Measurements from ENCODE around the gene CA10.

DNA sequence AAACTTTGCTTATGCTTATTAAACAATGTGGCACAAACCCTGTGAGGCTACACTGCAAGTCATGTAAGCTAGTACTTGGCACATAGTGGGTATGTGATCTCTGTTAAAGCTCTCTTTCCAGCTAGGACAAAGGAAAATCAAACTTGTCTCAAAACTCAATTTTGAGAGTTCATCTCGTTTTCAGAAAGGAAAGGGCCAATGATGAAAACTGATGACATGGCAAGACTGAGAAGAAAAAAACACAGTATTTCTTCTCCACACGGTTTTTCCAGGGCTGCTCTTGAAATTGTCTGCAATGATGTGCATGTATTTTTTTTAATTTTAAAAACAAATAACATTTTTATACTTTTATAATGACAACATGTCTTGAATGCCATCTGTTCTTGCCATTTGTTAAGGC is 389.8 kb downstream of the CA10 start:
- TF ChIP-seq, protein P1, sequence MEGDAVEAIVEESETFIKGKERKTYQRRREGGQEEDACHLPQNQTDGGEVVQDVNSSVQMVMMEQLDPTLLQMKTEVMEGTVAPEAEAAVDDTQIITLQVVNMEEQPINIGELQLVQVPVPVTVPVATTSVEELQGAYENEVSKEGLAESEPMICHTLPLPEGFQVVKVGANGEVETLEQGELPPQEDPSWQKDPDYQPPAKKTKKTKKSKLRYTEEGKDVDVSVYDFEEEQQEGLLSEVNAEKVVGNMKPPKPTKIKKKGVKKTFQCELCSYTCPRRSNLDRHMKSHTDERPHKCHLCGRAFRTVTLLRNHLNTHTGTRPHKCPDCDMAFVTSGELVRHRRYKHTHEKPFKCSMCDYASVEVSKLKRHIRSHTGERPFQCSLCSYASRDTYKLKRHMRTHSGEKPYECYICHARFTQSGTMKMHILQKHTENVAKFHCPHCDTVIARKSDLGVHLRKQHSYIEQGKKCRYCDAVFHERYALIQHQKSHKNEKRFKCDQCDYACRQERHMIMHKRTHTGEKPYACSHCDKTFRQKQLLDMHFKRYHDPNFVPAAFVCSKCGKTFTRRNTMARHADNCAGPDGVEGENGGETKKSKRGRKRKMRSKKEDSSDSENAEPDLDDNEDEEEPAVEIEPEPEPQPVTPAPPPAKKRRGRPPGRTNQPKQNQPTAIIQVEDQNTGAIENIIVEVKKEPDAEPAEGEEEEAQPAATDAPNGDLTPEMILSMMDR (IDR thresholded peaks at IDR 0.05) = no peak
- no peak for TF ChIP-seq POLR2A (IDR thresholded peaks at IDR 0.05)
